ENCODE data around the gene SCGB1C2. TPM values are rescaled to one million over a fixed set of nuclear protein-coding genes. Genes with fewer than 3 reads are reported as not detected.

The SCGB1C2 gene
- total RNA-seq, 1 experiment from 2014 or later: not detected

- Histone ChIP-seq H2BK5ac (ENCODE audit: insufficient read length, low read length) (no peak overlapping the region), H3K23me2 (ENCODE audit: insufficient read length, low read depth, low read length, poor library complexity, severe bottlenecking) (no peaks in the 10 kb centered on the region), H3T11ph (ENCODE audit: low read length) (no peak overlapping the region), H2AFZ (ENCODE audit: low read length) (no peak overlapping the region), H2BK15ac (ENCODE audit: low read depth, low read length) (no peak overlapping the region), H2BK12ac (ENCODE audit: insufficient read length, low read depth, low read length) (no peak overlapping the region), H3K4me1 (ENCODE audit: insufficient read depth, low read length) (no peaks in the 10 kb centered on the region), H3K27me3 (ENCODE audit: insufficient read depth, low read length) (no peaks in the 10 kb centered on the region), H3K9ac (ENCODE audit: extremely low read depth, insufficient read length, low read length) (no peak overlapping the region), H2AK5ac (ENCODE audit: insufficient read length, low read length) (no peak overlapping the region), H4K5ac (ENCODE audit: insufficient read length, low read depth, low read length) (no peak overlapping the region), H3K79me2 (ENCODE audit: insufficient read depth, low read length) (no peaks in the 10 kb centered on the region), H3K27ac (ENCODE audit: insufficient read length, low read depth, low read length) (no peak overlapping the region), H3K23ac (ENCODE audit: insufficient read length, low read depth, low read length) (no peak overlapping the region), H3K56ac (ENCODE audit: insufficient read length, low read depth, low read length) (no peak overlapping the region), H3K9me3 (ENCODE audit: control insufficient read depth, low read depth, low read length) (no peaks in the 10 kb centered on the region), H2BK20ac (ENCODE audit: low read depth, low read length, poor library complexity, severe bottlenecking) (no peak overlapping the region), H4K8ac (replicated peaks; ENCODE audit: insufficient read length, low read depth, low read length) (no peak overlapping the region), H3K14ac (ENCODE audit: insufficient read depth, low read length) (no peak overlapping the region), H4K20me1 (ENCODE audit: control insufficient read depth, insufficient read depth, insufficient read length) (no peaks in the 10 kb centered on the region), H3K4ac (ENCODE audit: low read depth, low read length) (no peak overlapping the region), H3K79me1 (ENCODE audit: insufficient read depth, low read depth, low read length, poor library complexity, severe bottlenecking) (no peaks in the 10 kb centered on the region), H3K4me2 (ENCODE audit: insufficient read depth, insufficient read length, low read length) (no peak overlapping the region), H3K18ac (ENCODE audit: insufficient read length, low read depth, low read length) (no peak overlapping the region), H2BK120ac (ENCODE audit: low read depth, low read length, poor library complexity, severe bottlenecking) (no peak overlapping the region), H4K91ac (ENCODE audit: insufficient read length, low read depth, low read length) (no peak overlapping the region)
- Mint-ChIP-seq H3K27ac (no peak overlapping the region), H3K36me3 (ENCODE audit: insufficient read depth in 1 of 3, low read depth in 3 of 3) (no peaks in the 10 kb centered on the region), H3K9me3 (no peaks in the 10 kb centered on the region), H3K27me3 (ENCODE audit: low read depth) (peaks cover 4% of the 10 kb centered on the region), H3K4me3 (no peak overlapping the region), H3K4me1 (no peaks in the 10 kb centered on the region)
- DNase-seq: no peak
- WGBS (ENCODE audit: extremely low coverage, insufficient read length, low lambda C conversion rate): no CpG with 5 or more reads among the region's 9 CpGs
- TF ChIP-seq, protein P1, sequence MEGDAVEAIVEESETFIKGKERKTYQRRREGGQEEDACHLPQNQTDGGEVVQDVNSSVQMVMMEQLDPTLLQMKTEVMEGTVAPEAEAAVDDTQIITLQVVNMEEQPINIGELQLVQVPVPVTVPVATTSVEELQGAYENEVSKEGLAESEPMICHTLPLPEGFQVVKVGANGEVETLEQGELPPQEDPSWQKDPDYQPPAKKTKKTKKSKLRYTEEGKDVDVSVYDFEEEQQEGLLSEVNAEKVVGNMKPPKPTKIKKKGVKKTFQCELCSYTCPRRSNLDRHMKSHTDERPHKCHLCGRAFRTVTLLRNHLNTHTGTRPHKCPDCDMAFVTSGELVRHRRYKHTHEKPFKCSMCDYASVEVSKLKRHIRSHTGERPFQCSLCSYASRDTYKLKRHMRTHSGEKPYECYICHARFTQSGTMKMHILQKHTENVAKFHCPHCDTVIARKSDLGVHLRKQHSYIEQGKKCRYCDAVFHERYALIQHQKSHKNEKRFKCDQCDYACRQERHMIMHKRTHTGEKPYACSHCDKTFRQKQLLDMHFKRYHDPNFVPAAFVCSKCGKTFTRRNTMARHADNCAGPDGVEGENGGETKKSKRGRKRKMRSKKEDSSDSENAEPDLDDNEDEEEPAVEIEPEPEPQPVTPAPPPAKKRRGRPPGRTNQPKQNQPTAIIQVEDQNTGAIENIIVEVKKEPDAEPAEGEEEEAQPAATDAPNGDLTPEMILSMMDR (conservative IDR thresholded peaks at IDR 0.05): no peak
Measured at GRCh38 chr17:153851-154250, 16.5 kb downstream of the SCGB1C2 start.
